ENCODE results near the gene FLOT1.

FLOT1 gene

GRCh38 chr6:30679765-30680535 is 62.5 kb downstream of the FLOT1 start:
- no peak for DNase-seq (ENCODE audit: low read depth)

- peak; percentile 88 for DNase-seq (ENCODE audit: low read depth)
These were observed 63.3 kb downstream of the FLOT1 start for GRCh38 chr6:30678964-30679726.
